Kidney glomerular epithelial cell (primary cell): ENCODE measurements around the gene TBCB.
A peak's percentile ranks its signal among the peaks of the same experiment; 100 is the strongest.
"Not testable (repeated sequence)": the region's sequence is repeated elsewhere in the genome, so short reads cannot be mapped to it uniquely, and the experiment has no call there.

Experiments used
- DNase-seq: peaks from one replicate; lab custom pipeline; 2025; lab: John Stamatoyannopoulos, UW

The TBCB gene

DNA sequence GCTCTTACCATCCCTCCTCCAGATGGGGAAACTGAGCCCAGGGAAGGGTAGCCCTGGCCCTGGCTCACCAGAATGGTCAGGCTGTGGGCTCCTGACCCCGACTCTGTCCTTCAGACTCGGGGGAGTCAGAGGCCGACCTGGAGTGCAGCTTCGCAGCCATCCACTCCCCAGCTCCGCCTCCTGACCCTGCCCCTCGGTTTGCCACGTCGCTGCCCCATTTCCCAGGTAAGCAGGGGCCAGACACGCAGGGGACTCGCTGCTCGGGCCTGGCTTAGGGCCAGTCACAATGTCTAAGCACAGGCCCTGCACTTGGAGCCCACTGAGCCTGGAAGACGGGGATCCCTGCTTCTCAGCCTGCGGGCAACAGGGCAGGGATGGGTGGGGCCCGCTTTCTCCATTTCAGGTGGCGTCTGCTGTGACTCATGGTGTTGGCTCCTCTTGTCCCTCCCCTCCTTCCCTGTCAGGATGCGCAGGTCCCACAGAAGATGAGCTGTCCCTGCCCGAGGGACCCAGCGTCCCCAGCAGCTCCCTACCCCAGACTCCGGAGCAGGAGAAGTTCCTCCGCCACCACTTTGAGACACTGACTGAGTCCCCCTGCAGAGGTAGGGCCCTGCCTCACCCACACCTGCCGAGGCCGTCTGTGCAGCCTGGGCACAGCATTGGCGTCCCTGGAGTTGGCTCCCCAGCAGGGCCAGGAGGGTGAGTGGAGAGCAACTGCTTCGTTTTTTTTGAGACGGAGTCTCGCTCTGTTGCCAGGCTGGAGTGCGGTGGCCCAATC is 13.5 kb upstream of the TBCB start:
- no peak for DNase-seq

DNA sequence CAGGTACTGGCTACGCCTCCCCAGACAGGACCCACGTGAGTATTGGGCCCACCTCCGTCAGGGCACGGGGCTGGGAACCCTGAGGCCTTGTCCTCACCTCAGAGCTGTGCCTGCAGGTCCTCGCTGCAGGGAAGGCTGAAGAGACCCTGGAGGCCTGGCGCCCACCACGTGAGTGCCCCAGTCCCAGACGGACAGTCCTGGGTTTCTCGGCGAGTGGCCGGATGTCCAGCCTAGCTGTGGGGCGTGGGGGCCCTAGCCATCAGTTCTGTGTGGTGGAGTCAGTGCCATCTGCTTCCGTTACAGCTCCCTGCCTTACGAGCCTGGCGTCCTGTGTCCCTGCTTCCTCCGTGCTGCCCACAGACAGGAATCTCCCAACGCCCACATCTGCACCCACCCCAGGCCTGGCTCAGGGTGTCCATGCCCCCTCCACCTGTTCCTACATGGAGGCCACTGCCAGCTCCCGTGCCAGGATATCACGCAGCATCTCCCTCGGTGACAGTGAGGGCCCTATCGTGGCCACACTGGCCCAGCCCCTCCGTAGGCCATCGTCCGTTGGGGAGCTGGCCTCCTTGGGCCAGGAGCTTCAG is 12.1 kb upstream of the TBCB start:
- DNase-seq = no peak

DNA sequence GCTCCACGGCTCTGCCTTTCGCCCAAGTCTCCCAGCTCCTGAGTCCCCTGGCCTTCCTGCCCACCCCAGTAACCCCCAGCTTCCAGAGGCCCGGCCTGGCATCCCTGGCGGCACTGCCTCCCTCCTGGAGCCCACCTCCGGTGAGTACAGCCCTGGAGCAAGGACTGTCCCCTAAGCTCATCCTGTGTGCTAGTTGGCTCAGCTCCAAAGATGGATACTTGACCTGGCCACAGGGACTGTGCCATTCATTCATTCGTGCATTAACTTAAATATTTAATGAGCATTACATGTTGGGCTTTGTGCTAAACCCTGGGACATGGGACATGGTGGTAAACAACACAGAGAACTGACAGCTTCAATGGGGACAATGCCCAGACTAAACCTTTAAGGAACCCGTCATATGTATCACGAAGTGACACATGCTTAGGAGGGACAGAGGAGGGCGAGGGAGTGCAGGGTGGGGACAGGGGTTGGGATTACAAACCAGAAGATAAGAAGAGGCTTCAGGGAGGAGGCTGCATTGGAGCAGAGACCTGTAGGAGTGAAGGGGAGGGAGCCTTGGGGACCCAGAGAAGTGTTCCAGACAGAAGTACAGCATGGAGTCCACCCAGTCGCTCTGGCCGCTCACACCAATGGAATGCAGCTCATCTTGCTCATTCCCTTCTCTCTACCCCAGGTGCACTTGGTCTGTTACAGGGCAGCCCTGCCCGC is 11.3 kb upstream of the TBCB start:
- peak; percentile 1 for DNase-seq

DNA sequence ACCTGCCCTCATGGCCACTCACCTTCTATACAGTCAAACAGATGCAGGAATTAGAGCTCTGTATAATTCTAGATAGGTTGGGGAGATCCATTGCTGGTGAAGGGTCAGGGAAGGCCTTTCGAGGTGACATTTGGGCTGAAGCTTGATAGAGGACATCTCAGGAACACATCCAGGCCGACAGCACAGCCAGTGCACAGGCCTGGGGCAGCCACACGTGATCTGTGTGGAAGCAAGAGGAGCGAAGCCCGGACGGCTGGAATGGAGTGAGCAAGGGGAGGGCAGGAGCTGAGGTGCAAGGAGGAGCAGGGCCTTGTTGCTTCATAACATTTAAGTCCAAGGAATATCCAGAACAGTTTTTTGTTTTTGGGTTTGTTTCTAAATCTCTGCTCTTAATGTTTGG is 8.8 kb upstream of the TBCB start:
- DNase-seq = no peak

DNA sequence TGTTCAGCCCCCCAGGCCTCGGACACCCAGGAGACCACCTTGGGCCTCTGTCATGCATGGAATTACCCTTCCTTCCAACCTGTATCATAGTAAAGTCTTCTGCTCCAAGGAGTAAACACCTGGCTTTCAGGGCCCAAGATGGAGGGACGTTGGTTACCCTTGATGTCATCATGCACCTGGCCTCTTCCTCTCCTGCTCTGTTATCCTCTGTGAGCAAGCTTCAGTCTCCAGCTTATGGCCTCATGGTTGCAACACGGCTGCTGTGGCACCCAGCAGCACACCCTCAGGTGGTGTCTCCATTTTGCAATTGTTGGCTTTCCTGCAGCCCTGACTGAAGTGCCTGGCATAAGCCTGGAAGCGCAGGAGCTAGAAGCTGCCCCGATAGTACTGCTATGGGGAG is 8.3 kb upstream of the TBCB start:
- no peak for DNase-seq

DNA sequence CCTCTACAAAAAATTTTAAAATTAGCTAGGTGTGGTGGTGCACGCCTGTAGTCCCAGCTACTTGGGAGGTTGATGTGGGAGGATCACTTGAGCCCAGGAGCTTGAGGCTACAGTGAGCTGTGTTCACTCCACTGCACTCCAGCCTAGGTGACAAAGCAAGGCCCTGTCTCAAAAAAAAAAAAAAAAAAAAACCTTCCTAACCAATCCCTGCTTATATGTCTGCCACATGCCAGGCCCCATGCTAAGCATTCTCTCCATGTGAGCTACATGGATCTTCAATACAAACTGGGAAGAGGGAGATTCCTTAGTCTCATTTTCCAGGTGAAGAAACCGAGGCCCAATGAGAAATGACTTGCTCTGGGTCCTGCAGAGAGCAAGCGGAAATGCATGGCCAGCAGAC is 6.6 kb upstream of the TBCB start:
- DNase-seq = no peak

DNA sequence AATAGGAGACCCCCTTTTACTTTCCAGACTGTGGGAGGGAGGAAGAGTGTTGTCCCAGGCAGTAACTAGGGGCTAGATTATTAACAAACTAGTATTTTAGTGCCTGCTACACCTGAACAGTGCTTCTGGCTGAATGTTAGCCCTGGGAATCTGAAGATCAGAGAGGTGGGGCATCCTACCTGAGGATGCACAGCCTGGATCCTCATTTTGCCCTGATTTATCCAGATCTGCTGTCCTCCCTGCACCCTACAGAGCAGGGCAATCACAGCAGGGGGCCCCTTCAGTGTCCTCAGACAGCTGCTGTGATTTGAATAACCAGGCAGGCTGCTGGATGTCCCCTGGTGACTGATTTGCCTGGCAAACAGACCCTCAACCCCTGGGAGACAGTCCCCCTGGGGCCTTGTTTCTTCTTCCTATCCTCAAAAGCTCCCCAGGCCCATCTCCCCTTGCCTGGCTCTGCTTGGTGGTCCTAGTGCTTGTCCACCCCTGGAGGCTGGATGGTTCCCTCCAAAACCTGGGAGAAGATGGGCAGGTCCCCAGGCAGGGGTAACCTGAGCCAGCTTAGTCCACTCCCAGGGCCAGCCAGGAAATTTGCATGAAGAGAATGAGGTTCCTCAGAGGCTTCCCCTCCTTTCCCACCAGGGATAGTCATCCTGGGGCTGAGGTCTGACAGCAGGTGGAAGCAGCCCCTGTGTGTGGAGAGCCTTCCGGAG is 4.6 kb upstream of the TBCB start, which contains the start of gene OVOL3:
OVOL3 (plus strand) TSS at position 657 of the 713 bp plus-strand sequence. CDS start 60 bp downstream, outside the sequence.
- no peak for DNase-seq

DNA sequence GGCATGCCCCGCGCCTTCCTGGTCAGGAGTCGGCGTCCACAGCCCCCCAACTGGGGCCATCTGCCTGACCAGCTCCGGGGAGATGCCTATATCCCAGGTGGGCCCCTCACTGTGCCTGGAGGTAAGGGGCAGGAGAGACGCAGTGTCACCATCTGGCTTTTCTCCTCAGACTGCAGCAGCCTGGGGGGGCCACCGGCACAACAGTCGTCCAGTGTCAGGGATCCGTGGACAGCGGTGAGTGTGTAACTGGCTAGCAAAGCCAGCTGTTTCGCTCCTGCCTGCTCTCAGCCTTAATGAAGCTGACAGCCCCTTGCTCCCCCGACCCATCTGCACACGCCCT is 4.1 kb upstream of the TBCB start:
- DNase-seq = no peak

DNA sequence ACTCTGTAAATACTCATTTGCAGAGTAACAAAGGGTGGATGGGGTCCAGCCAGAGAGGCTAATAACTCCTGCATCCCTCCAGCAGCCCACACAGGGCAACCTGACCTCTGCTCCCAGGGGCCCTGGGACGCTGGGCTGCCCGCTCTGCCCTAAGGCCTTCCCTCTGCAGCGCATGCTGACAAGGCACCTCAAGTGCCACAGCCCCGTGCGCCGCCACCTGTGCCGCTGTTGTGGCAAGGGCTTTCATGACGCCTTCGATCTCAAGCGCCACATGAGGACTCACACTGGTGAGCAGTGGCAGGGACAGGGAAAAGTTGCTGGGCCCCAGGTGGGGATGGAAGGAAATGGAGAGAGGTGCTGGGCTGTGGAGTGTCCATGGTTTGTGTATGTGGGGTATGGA is 2.6 kb upstream of the TBCB start:
- DNase-seq = no peak

DNA sequence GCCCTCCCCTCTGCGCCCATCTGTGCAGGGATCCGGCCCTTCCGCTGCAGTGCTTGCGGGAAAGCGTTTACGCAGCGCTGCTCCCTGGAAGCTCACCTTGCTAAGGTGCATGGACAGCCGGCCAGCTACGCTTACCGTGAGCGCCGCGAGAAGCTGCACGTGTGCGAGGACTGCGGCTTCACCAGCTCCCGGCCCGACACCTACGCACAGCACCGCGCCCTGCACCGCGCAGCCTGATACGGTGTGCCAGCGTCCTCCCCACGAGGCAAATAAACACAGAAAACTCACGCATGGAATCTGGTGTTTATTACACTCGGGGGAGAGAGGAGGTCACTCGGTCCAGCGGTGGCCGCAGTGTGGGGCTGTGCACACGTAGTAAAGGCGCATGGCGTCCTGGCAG is 1.8 kb upstream of the TBCB start:
- no peak for DNase-seq

DNA sequence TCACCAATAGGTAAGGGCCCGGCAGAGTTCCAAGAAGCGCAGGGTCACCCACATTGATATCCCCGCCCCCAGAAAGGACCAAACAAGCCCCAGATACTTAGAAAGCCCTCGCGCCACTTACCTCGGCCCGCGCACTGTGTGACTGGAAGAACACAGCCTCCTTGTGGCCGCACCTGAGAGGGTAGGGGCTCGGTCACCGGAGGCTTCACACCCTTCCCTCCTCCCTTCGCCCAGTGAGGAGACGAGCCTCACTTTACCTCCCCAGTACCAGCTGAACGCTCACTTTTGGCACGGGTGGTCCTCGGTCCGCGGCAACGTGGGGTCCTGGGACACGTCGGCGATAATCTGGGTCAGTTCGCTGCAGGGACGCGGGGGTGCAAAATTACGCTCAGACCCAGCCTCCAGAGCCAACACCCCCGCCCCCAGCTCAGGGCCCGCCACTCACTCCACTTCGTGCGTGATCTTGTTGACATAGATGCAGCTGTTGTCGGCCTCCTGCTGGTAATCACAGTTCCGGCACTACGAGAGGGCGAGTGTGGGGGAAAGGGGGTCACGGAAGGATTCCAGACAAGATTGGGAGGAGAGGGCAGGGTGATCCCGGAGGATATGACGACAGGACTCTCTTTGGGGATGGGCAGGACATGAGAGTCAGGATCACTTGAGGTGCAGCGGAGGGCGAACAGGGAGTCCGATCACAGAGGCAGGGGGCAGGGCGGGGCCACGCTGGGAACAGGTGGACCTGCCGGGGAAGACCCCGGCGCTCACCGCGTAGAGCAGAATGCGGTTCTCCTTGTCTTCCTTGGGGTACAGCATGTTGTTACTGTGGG is 1.2 kb upstream of the TBCB start:
- no peak for DNase-seq

DNA sequence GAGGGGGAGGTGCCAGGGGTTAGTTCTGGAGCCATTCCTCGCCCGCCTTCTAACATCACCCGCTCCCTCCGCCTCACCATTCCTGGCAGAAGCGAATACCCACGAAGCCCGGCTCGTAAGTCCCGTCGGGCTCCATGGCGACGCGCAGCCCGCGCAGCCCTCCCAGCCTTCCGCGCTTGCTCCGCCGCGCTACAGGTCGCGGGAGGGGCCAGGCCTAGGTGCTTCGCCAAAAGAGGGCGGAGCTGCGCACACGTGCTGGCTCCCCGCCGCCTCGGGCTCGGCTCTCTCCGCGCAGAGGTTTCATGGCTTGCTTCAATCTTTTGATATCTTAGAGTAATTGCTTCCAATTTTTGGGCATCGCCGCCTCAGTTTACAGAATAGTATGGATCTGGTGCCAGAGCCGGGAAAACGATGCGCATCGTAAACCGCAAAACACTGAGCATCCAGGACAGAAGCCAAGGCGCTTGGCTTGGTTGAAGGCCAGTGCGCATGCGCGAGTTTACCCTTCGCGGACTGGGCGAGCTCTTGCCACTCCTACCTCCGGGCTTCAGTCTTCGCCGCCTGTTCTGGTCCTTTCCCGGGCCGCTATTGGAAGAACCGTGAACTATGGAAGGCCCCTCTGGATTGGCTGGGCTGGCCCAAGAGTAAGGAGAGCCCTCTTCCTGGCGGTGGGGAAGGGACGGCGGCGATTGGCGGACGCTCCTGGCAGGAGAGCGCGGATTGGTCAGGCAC is 381 bp upstream of the TBCB start, which contains the start of gene POLR2I:
POLR2I (minus strand) TSS at position 155 of the 732 bp plus-strand sequence; CDS start at position 136, 19 bp downstream.
- DNase-seq = peak; percentile 100

DNA sequence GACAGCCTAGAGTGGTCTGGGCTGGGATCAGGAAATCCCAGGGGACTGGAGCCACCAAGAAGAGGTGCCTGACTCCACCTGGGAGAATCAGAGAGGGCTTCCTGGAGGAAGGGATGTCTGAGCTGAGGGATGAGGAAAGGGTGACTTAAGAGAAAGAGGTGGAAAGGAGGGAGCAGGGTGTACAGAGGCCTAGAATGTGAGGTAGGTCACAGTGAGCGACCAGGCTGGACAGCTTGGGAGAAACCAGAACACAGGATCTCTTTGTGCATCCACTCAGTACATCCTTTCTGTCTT is 1.0 kb downstream of the TBCB start:
- DNase-seq = no peak

DNA sequence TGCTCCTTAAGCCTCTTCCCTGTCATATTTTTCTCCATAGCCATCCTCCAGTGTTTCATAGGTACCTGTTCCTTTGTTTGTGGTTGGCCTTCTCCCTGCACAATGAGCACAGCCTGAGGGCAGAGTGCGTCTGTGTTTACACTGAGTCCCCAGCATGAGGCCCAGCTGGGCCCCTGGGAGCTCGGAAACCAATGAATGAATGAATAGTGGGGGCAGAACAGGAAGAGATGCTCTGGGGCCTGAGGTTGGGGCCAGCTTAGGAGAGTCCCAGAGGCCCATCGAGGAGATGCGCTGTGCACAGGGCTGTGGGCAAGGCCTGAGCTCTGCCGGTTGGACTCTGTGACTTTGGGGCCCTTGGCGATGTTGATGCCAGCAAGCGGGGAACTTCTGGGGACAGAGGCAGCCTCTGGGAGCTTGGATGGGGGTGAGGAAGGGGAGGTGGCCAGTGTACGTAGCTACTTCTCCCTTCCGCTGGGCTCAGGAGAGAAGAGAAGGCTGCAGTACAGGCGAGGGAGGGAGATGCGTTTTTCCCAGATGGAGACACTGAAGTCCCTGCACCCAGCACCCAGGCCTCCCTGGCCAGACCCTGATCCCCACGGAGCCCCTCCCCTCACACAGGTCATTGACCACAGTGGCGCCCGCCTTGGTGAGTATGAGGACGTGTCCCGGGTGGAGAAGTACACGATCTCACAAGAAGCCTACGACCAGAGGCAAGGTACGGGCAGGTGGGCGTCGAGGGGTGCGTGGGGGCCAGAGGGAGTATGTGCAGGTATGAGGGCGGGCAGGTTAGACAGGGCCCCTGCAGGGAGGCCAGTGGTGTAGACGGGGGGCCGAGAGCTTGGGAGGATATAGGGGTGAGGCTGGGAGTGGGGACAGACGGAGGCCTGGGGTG is 5.1 kb downstream of the TBCB start:
- DNase-seq = no peak

DNA sequence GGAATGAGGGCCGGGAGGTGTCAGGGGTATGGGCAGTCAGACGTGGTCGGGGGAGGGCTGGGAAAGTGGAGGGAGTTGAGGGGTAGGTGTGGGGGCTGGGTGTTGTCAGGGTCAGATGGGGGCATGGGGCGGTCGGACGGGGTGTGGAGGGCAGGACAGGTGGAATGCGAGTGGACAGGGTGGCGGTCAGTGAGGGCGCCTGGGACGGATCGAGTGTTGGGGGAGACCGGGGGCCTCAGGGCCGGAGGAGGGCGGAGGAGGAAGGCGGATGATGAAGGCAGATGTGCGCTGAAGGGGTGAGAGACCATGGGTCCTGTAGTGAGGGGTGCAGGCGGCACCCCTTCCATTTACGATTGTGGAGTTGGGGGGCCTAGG is 5.7 kb downstream of the TBCB start:
- DNase-seq = no peak

DNA sequence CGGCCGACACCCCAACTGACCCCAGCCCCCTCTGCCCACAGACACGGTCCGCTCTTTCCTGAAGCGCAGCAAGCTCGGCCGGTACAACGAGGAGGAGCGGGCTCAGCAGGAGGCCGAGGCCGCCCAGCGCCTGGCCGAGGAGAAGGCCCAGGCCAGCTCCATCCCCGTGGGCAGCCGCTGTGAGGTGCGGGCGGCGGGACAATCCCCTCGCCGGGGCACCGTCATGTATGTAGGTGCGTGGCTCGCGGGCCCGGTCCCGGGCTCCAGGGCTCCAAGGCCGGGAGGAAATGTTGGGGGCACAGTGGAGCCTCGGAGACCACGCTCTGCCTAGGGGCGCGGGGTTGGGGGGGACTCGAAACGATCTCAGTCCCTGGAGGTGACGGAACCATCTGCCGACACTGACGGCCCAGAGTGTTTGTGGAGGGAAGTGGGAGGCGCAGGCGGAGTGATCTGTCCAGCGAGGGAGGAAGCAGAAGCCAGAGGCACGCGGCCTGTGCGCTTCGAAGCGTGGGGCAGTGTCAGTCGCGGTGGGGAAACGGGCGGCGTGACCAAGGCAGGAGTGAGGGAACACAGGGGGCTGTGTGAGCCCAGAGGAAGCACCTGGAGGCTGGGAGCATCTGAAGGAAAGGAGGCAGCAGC is 6.3 kb downstream of the TBCB start:
- no peak for DNase-seq

DNA sequence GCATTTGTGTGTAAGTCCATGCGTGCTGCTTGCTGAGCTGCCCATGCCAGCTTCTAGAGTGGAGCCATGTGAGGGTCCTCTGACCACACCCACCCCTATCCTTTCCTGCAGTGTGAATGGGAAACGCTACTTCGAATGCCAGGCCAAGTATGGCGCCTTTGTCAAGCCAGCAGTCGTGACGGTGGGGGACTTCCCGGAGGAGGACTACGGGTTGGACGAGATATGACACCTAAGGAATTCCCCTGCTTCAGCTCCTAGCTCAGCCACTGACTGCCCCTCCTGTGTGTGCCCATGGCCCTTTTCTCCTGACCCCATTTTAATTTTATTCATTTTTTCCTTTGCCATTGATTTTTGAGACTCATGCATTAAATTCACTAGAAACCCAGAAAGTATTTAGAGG is 10.3 kb downstream of the TBCB start:
- DNase-seq = no peak

DNA sequence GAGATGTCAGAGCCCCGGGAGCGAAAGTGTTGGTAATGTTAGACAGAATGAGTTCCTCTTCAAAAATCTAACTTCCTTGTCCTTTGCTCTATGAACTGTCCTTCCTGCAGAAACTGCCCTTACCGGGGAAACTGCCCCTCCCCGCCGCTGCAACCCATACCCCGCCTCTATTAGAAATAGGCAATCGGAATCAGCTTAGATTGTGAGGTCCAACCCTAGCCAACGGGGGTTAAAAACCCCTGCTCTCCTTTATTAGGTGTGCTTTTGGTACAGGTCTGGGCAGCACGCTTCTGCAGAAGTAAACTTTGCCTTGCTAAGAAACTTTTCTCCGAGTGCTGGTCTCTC is 13.1 kb downstream of the TBCB start:
- no peak for DNase-seq

DNA sequence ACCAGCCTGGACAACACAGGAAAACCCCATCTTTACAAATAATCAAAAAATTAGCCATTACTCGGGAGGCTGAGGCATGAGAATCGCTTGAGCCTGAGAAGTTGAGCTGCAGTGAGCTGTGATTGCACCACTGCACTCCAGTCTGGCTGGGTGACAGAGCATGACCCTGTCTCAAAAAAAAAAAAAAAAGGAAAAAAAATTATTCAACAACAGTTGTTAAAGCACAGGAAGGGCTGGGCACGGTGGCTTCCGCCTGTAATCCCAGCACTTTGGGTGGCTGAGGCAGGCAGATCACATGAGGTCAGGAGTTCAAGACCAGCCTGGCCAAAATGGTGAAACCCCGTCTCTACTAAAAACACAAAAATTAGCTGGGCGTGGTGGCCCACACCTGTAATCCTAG is 16.0 kb downstream of the TBCB start:
- DNase-seq = not testable (repeated sequence)

DNA sequence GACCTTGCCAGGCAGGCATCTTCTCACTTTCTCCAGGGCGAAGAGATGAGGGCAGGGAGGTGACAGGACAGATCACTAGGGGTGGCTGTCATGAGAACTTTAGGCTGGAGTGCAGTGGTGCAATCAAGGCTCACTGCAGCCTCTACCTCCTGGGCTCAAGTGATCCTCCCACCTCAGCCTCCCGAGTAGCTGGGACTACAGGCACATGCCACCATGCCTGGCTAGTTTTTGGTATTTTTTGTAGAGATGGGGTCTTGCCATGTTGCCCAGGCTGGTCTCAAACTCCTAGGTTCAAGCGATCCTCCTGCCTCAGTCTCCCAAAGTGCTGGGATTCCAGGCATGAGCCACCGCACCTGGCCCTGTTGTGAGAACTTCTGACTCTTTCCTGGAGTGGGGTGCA is 19.6 kb downstream of the TBCB start:
- DNase-seq = not testable (repeated sequence)
